Activated CD8-positive, alpha-beta memory T cell treated with anti-CD3 and anti-CD28 coated beads, Interleukin-2, amount 10 ng/mL, durations not matched to agents 7 days and 5 days (primary cell): ENCODE data around the gene USP32. TPM values are rescaled to one million over a fixed set of nuclear protein-coding genes. Genes with fewer than 3 reads are reported as not detected.
"Not testable (repeated sequence)": the region's sequence is repeated elsewhere in the genome, so short reads cannot be mapped to it uniquely, and the experiment has no call there.

Experiments
- ATAC-seq: fragments of 150-1000 bp; cut with Tn5 transposase; one replicate; pipeline ENCODE4 v1.10.0; 2021; ENCODE audit warnings: moderate library complexity
- CTCF ChIA-PET: fragments of 350-600 bp; sonication (Branson Sonifier 250); formaldehyde crosslinking; loops from one replicate; lab custom pipeline; 2021; ENCODE audit warnings: antibody characterized with exemption; lab: Charles Lee
- DNase-seq: peaks from one replicate; pipeline ENCODE4 v3.0.0-alpha.2; 2020
- H3K27ac Mint-ChIP-seq: one replicate; pipeline ENCODE4 v1.8.0; 2021; ENCODE audit warnings: mild to moderate bottlenecking, mixed read lengths
- H3K27me3 Mint-ChIP-seq: one replicate; pipeline ENCODE4 v1.8.0; 2021; ENCODE audit warnings: mixed read lengths
- H3K36me3 Mint-ChIP-seq: one replicate; pipeline ENCODE4 v1.8.0; 2021; ENCODE audit warnings: mild to moderate bottlenecking, mixed read lengths
- H3K4me1 Mint-ChIP-seq: one replicate; pipeline ENCODE4 v1.8.0; 2021; ENCODE audit warnings: mixed read lengths
- H3K4me3 Mint-ChIP-seq: one replicate; pipeline ENCODE4 v1.8.0; 2021; ENCODE audit warnings: mild to moderate bottlenecking, moderate library complexity, mixed read lengths
- H3K9me3 Mint-ChIP-seq: one replicate; pipeline ENCODE4 v1.8.0; 2022; ENCODE audit warnings: low read depth, mixed read lengths
- total RNA-seq, 2 experiments: library from RNA; stranded (reverse); gene quantifications; one replicate each; pipeline ENCODE4 v1.2.3, GENCODE V29; 2021

The USP32 gene
- total RNA-seq, 2 experiments from 2014 or later = 33.4 to 40.4 TPM

DNA sequence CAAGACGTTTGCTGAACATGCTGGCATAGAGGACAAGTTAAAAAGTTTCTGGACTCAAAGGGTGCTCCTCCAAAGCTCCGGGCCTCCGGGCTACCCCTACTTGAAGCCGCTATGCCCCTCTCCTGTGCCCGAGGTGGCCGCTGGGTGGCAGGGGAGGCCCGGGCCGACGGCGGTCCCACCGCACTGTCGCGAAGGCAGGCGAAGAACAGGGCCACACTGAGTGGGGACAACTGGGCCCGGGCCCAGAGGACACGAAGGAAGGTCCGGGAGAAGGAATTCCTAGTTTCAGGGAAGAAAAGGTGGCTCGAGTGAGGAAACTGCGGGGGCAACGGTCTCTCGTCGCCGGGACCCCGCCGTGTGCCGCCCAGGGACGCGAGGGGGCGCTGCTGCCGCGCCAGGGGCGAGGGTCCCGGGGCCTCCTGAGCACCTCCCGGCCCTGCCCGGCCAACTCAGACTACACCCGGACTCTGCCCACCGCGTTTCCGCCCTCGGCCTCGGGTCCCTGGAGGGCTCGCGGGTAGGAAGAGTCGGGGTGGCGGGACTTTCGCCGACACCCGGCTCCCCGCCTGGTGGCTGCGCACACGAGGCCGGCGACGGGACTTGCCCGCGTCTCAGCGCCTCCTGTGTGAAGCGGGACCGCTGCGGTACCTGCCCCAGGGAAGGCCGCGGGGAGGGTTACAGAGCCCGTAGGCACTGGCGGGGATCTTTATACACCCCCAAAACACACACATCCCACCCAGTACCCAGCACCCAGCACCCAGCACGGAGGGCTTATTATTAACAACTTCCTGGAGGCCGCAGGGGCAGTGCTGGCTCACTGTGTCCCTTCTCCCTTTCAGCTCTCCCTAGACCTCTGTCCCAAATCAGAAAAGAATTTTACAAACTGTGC, 29.6 kb upstream of the USP32 start:
- peak; percentile 85 for DNase-seq
- no peak overlapping the region for H3K27ac Mint-ChIP-seq
- peaks cover 2% of the 10 kb centered on the region for H3K27me3 Mint-ChIP-seq
- H3K4me1 Mint-ChIP-seq = peaks cover 6% of the 10 kb centered on the region
- CTCF ChIA-PET = interaction anchor here (0.5 to 2.0 kb wide), 24 partner anchors 11 to 351 kb away, joined by 3 to 12 read pairs (median 4); partner anchors contain the start of gene BCAS3
- ATAC-seq = peak; percentile 98
- H3K36me3 Mint-ChIP-seq = no peaks in the 10 kb centered on the region
- H3K4me3 Mint-ChIP-seq = peak overlapping the region; percentile 73
- H3K9me3 Mint-ChIP-seq = no peaks in the 10 kb centered on the region

DNA sequence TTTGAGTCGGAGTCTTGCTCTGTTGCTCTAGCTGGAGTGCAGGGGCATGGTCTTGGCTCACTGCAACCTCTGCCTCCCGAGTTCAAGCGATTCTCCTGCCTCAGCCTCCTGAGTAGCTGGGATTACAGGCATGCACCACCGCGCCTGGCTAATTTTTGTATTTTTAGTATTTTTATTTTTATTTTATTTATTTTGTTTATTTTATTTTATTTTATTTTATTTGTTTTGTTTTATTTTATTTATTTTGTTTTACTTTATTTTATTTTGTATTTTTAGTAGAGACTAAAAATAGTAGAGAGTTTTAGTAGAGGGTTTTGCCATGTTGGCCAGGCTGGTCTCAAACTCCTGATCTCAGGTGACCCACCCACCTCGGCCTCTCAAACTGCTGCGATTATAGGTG, 27.9 kb upstream of the USP32 start:
- ATAC-seq, H3K4me3 Mint-ChIP-seq, CTCF ChIA-PET: not testable (repeated sequence)

GRCh38 chr17:60419003-60419402, 27.1 kb upstream of the USP32 start:
- not testable (repeated sequence) for ATAC-seq, H3K27ac Mint-ChIP-seq, H3K4me3 Mint-ChIP-seq, H3K9me3 Mint-ChIP-seq, DNase-seq, H3K27me3 Mint-ChIP-seq, H3K4me1 Mint-ChIP-seq, H3K36me3 Mint-ChIP-seq
- CTCF ChIA-PET = interaction anchor here (0.6 to 1.3 kb wide), 4 partner anchors 21 to 1186 kb away, joined by 3 to 5 read pairs (median 3); no protein-coding TSS in a partner anchor

More for the DNA sequence above, 27.9 kb upstream of the USP32 start:
- not testable (repeated sequence) for H3K27me3 Mint-ChIP-seq, H3K4me1 Mint-ChIP-seq, H3K36me3 Mint-ChIP-seq, DNase-seq, H3K27ac Mint-ChIP-seq, H3K9me3 Mint-ChIP-seq

DNA sequence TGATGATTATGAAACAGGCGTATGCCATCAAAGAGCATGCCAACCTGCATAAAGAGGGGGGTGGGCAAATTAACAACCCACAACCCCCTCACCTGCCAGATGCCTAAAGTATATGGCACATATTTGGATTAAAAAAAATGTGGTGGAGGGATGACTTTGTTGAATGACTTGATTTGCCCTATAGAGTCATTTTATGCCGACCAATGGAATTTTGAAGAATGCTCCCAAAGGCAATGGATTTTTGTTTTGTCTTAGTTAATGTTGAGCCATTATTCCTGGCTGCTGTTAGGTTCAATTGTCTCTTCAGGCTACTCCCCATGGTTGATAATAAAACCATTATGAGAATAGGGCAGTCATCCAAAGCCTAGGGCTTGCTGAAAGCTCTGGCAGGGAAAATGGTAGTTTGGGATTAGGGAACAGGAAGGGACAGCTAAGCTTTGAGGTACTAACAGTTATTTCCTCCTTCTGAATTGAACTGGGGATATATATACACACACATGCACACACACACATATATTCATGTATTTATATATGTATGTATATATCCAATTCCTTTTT, 24.5 kb upstream of the USP32 start:
- Mint-ChIP-seq H3K4me1 (peaks cover 4% of the 10 kb centered on the region), H3K4me3 (no peak overlapping the region), H3K36me3 (no peaks in the 10 kb centered on the region), H3K27ac (no peak overlapping the region), H3K27me3 (no peaks in the 10 kb centered on the region), H3K9me3 (no peaks in the 10 kb centered on the region)
- ATAC-seq (no peak), DNase-seq (no peak)
- CTCF ChIA-PET = no interaction called here

- H3K9me3 Mint-ChIP-seq = no peaks in the 10 kb centered on the region
- ATAC-seq (no peak), DNase-seq (no peak)
- no peaks in the 10 kb centered on the region for H3K4me1 Mint-ChIP-seq
- H3K27ac Mint-ChIP-seq = no peak overlapping the region
- H3K27me3 Mint-ChIP-seq = no peaks in the 10 kb centered on the region
- H3K4me3 Mint-ChIP-seq = no peak overlapping the region
- CTCF ChIA-PET = no interaction called here
- H3K36me3 Mint-ChIP-seq = no peaks in the 10 kb centered on the region
These were observed 23.2 kb upstream of the USP32 start for GRCh38 chr17:60415146-60415545.

DNA sequence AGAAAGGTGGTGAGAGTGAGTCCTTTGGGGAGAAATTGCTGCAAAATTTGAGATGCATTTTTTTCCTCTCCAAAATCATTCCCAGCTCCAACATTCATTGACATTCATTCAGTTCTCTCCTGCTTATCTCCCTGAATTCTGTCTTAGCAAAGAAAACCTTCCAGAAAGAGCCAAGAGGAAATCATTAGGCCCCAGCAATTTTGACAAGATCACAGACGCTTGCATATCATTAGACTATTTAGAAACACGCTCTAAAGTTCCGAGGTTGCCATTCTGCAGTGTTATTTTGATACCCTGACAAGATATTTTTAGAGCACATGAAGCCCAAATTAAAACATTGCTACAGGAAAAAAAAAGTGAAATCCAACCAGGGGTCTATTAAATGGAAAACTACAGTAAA, 20.8 kb upstream of the USP32 start:
- ATAC-seq (no peak), DNase-seq (no peak)
- H3K36me3 Mint-ChIP-seq = no peaks in the 10 kb centered on the region
- CTCF ChIA-PET = no interaction called here
- no peak overlapping the region for H3K4me3 Mint-ChIP-seq
- H3K27ac Mint-ChIP-seq = no peak overlapping the region
- no peaks in the 10 kb centered on the region for H3K9me3 Mint-ChIP-seq
- H3K27me3 Mint-ChIP-seq = no peaks in the 10 kb centered on the region
- H3K4me1 Mint-ChIP-seq = no peaks in the 10 kb centered on the region

DNA sequence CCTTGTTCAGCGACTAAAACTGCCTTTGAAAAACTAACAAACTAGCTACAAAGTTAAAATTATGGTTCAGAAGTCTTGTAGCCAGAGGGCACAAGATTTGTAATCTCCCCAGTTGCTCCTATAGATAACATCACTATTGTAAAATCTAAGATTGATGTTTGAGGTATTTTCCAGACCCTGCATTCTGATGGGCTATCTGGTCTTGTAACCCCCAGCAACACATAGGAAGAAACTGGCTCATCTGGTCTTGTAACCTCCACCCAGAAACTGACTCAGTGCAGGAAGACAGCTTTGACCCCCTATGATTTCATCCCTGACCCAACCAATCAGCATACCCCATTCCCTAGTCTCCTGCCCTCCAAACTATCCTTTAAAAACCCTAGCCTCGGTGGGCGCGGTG, 18.1 kb upstream of the USP32 start:
- Mint-ChIP-seq H3K9me3 (no peaks in the 10 kb centered on the region), H3K4me3 (no peak overlapping the region), H3K36me3 (no peaks in the 10 kb centered on the region), H3K4me1 (no peaks in the 10 kb centered on the region), H3K27me3 (peaks cover 4% of the 10 kb centered on the region), H3K27ac (no peak overlapping the region)
- CTCF ChIA-PET = interaction anchor here (2.8 kb wide), 1 partner anchor 11 kb away, joined by 12 read pairs; no protein-coding TSS in a partner anchor
- ATAC-seq (no peak), DNase-seq (no peak)

GRCh38 chr17:60406887-60407286, 15.0 kb upstream of the USP32 start:
- Mint-ChIP-seq H3K27me3 (peaks cover 4% of the 10 kb centered on the region), H3K27ac (no peak overlapping the region), H3K4me1 (no peaks in the 10 kb centered on the region), H3K9me3 (no peaks in the 10 kb centered on the region), H3K4me3 (no peak overlapping the region), H3K36me3 (no peaks in the 10 kb centered on the region)
- ATAC-seq (no peak), DNase-seq (no peak)
- CTCF ChIA-PET = interaction anchor here (0.6 kb wide), 1 partner anchor 14 kb away, joined by 3 read pairs; no protein-coding TSS in a partner anchor

DNA sequence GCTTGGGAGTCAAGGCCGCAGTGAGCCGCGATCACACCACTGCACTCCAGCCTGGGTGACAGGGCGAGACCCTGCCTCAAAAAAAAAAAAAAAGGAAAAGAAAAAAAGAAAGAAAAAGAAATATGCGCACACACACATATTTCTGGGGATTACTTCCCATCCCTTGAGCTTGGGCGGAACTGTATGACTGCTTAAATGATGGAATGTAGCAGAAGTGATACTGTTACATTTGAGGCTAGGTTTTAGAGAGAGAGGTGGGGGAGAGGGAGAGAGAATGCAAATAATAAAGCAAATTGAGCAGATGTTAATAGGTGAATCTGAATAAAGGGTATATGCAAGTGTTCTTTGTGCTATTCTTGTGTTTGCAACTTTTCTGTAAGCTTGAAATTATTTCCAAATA, 12.0 kb upstream of the USP32 start:
- no peak for ATAC-seq
- no peak for DNase-seq
- Mint-ChIP-seq H3K36me3 (peaks cover 2% of the 10 kb centered on the region), H3K9me3 (no peaks in the 10 kb centered on the region), H3K27me3 (peaks cover 4% of the 10 kb centered on the region), H3K4me3 (no peak overlapping the region), H3K4me1 (peaks cover 16% of the 10 kb centered on the region), H3K27ac (no peak overlapping the region)
- CTCF ChIA-PET = interaction anchor here (1.7 kb wide), 1 partner anchor 18 kb away, joined by 6 read pairs; the partner anchor contains the start of gene CHCT1

GRCh38 chr17:60403523-60403810, 11.5 kb upstream of the USP32 start:
- Mint-ChIP-seq H3K4me1 (peaks cover 17% of the 10 kb centered on the region), H3K27ac (no peak overlapping the region), H3K36me3 (peaks cover 2% of the 10 kb centered on the region), H3K9me3 (no peaks in the 10 kb centered on the region), H3K27me3 (peaks cover 4% of the 10 kb centered on the region), H3K4me3 (no peak overlapping the region)
- DNase-seq (no peak), ATAC-seq (no peak)
- CTCF ChIA-PET = interaction anchor here (1.7 kb wide), 1 partner anchor 18 kb away, joined by 6 read pairs; the partner anchor contains the start of gene CHCT1

DNA sequence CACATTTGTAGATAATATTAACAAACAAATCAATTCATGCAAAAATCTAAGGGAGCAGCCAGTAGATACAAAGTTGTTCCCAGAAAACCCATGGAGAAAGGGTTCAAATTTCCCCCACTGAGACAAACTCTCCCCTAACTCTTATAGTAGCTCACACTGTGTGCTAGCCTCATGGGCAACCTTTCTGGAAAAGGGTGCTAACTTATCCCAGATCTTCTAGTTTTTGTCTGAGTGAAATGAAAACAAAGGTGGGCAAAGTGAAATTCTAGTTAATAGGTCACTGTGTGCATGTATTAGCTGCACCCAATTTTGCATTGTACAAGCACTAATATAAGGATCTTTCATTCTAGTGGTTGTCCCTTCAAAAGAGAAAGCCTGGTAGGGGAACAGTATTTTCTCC, 9.9 kb upstream of the USP32 start:
- CTCF ChIA-PET = interaction anchor here (1.2 to 2.0 kb wide), 3 partner anchors 10 to 260 kb away, joined by 4 to 7 read pairs (median 5); partner anchors contain the start of gene USP32
- ATAC-seq = no peak
- no peaks in the 10 kb centered on the region for H3K9me3 Mint-ChIP-seq

GRCh38 chr17:60398227-60398959, 6.5 kb upstream of the USP32 start:
- Mint-ChIP-seq H3K27ac (peak overlapping the region; percentile 81), H3K4me3 (no peak overlapping the region)
- DNase-seq = no peak

More for the DNA sequence above, 9.9 kb upstream of the USP32 start:
- H3K27ac Mint-ChIP-seq = no peak overlapping the region
- H3K4me1 Mint-ChIP-seq = peaks cover 26% of the 10 kb centered on the region
- H3K27me3 Mint-ChIP-seq = no peaks in the 10 kb centered on the region
- peaks cover 2% of the 10 kb centered on the region for H3K36me3 Mint-ChIP-seq
- DNase-seq = no peak
- no peak overlapping the region for H3K4me3 Mint-ChIP-seq

DNA sequence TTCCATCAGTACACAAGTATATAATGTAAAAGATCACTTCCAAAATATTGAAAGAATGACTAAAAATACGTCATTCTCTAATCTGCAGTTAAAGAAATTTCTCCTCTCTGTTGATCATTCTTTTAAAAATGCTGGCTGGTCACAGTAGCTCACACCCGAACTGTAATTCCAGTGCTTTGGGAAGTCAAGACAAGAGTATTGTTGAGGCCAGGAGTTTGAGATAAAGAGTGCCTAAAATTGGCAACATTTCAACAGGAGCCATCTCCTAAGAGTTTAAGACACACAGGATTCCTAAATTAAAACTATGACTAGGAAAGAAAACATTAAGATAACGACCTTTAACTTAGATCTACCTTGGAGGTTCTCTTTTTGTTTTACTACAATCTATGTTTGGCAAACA, 4.5 kb upstream of the USP32 start:
- H3K27me3 Mint-ChIP-seq = no peaks in the 10 kb centered on the region
- no peaks in the 10 kb centered on the region for H3K9me3 Mint-ChIP-seq
- peaks cover 36% of the 10 kb centered on the region for H3K4me1 Mint-ChIP-seq
- ATAC-seq (no peak), DNase-seq (no peak)
- no peak overlapping the region for H3K27ac Mint-ChIP-seq
- H3K36me3 Mint-ChIP-seq = peaks cover 3% of the 10 kb centered on the region
- CTCF ChIA-PET = interaction anchor here (2.1 kb wide), 1 partner anchor 24 kb away, joined by 8 read pairs; no protein-coding TSS in a partner anchor
- H3K4me3 Mint-ChIP-seq = no peak overlapping the region

More at GRCh38 chr17:60398227-60398959, 6.5 kb upstream of the USP32 start:
- peaks cover 3% of the 10 kb centered on the region for H3K36me3 Mint-ChIP-seq
- CTCF ChIA-PET = interaction anchor here (0.7 to 1.9 kb wide), 3 partner anchors 20 to 38 kb away, joined by 3 to 5 read pairs (median 3); no protein-coding TSS in a partner anchor
- H3K27me3 Mint-ChIP-seq = no peaks in the 10 kb centered on the region
- no peaks in the 10 kb centered on the region for H3K9me3 Mint-ChIP-seq
- no peak for ATAC-seq
- peaks cover 33% of the 10 kb centered on the region for H3K4me1 Mint-ChIP-seq
